Ishikawa (cell line): ENCODE results near the gene AIG1.

ENCODE experiments used
- CEBPB ChIP-seq: IDR thresholded peaks from 2 replicates; pipeline ENCODE4 v1.6.1; 2012
- CREB1 ChIP-seq: IDR thresholded peaks from 2 replicates; pipeline ENCODE4 v1.6.1; 2012; ENCODE audit warnings: low read depth
- EGR1 ChIP-seq: IDR thresholded peaks from 2 replicates; pipeline ENCODE4 v1.6.1; 2012
- EP300 ChIP-seq: IDR thresholded peaks from 2 replicates; pipeline ENCODE4 v1.6.1; 2012; ENCODE audit warnings: borderline replicate concordance
- FOXM1 ChIP-seq: IDR thresholded peaks from 2 replicates; pipeline ENCODE4 v1.6.1; 2012; ENCODE audit warnings: low read depth, borderline replicate concordance
- NFIC ChIP-seq: IDR thresholded peaks from 2 replicates; pipeline ENCODE4 v1.6.1; 2012
- RAD21 ChIP-seq: IDR thresholded peaks from 2 replicates; pipeline ENCODE4 v1.6.1; 2012; ENCODE audit warnings: low read depth
- TAF1 ChIP-seq: IDR thresholded peaks from 2 replicates; pipeline ENCODE4 v1.6.1; 2012; ENCODE audit warnings: low read depth, mild to moderate bottlenecking
- TCF12 ChIP-seq: IDR thresholded peaks from 2 replicates; pipeline ENCODE4 v1.6.1; 2012; ENCODE audit warnings: low read depth
- TEAD4 ChIP-seq: IDR thresholded peaks from 2 replicates; pipeline ENCODE4 v1.6.1; 2012
- YY1 ChIP-seq: IDR thresholded peaks from 2 replicates; pipeline ENCODE4 v1.6.1; 2012; ENCODE audit warnings: low read depth
- ZBTB7A ChIP-seq: IDR thresholded peaks from 2 replicates; pipeline ENCODE4 v1.6.1; 2012; ENCODE audit warnings: low read depth
- TF ChIP-seq, protein P1 (sequence below): IDR thresholded peaks from 2 replicates; pipeline ENCODE4 v1.6.1; 2012
- TF ChIP-seq, protein P2 (sequence below): IDR thresholded peaks from 2 replicates; pipeline ENCODE4 v1.6.1; 2012; ENCODE audit warnings: low read depth, mild to moderate bottlenecking
- TF ChIP-seq, protein P3 (sequence below): IDR thresholded peaks from 2 replicates; pipeline ENCODE4 v1.6.1; 2012

The AIG1 gene

DNA sequence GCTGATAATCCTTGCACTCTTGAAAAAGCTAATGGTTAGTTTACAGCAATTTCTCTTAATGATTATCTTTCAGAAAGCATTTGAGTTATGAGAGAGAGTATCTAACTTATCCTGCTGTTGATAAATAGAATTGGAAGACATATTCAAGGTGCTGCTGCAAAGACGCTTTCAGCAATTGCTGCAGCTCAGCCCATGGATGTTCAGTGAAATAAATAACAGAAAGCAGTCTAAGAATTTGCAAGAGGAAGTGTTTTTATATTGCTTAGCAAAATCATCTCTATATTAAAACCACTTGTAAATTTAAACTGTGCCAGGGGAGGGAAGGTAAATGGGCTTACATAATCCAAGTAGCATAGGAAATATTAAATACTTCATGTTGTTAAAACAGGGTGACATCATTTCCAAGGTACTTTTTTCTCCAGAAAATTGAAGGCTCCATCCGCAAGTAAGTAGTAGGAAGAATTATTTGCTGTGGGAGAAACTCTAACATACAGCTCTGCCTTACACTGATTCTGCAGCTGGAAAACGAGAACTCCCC, 201.3 kb downstream of the AIG1 start:
- TF ChIP-seq TEAD4 (no peak), YY1 (no peak), EGR1 (no peak), ZBTB7A (no peak), CREB1 (no peak), CEBPB (no peak), FOXM1 (no peak), RAD21 (no peak), TAF1 (no peak), NFIC (no peak), TCF12 (no peak), EP300 (no peak)
- TF ChIP-seq, protein P1, sequence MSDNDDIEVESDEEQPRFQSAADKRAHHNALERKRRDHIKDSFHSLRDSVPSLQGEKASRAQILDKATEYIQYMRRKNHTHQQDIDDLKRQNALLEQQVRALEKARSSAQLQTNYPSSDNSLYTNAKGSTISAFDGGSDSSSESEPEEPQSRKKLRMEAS, result no peak
- TF ChIP-seq, protein P2, sequence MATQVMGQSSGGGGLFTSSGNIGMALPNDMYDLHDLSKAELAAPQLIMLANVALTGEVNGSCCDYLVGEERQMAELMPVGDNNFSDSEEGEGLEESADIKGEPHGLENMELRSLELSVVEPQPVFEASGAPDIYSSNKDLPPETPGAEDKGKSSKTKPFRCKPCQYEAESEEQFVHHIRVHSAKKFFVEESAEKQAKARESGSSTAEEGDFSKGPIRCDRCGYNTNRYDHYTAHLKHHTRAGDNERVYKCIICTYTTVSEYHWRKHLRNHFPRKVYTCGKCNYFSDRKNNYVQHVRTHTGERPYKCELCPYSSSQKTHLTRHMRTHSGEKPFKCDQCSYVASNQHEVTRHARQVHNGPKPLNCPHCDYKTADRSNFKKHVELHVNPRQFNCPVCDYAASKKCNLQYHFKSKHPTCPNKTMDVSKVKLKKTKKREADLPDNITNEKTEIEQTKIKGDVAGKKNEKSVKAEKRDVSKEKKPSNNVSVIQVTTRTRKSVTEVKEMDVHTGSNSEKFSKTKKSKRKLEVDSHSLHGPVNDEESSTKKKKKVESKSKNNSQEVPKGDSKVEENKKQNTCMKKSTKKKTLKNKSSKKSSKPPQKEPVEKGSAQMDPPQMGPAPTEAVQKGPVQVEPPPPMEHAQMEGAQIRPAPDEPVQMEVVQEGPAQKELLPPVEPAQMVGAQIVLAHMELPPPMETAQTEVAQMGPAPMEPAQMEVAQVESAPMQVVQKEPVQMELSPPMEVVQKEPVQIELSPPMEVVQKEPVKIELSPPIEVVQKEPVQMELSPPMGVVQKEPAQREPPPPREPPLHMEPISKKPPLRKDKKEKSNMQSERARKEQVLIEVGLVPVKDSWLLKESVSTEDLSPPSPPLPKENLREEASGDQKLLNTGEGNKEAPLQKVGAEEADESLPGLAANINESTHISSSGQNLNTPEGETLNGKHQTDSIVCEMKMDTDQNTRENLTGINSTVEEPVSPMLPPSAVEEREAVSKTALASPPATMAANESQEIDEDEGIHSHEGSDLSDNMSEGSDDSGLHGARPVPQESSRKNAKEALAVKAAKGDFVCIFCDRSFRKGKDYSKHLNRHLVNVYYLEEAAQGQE, result no peak
- TF ChIP-seq, protein P3, sequence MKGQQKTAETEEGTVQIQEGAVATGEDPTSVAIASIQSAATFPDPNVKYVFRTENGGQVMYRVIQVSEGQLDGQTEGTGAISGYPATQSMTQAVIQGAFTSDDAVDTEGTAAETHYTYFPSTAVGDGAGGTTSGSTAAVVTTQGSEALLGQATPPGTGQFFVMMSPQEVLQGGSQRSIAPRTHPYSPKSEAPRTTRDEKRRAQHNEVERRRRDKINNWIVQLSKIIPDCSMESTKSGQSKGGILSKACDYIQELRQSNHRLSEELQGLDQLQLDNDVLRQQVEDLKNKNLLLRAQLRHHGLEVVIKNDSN, result no peak

DNA sequence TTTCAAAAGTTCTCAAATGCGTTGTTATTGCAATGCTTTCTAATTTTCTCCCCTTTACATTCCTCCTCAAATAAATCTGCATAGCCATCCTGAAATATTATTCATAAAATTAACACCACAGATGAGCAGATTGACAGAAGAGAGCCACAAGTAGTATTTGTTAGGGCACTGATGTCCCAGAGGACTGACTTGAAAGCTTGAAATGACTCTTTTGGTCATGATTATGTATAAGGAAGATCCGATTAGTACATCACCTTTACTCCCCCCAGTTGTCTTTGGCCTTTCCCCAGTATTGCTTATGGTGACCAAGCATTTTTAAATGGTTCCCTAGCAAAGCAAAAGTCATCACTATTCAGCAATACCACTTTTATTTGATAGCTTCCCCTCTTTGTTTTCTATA, 202.2 kb downstream of the AIG1 start:
- no peak for TF ChIP-seq EP300
- TF ChIP-seq, protein P1, result no peak
- no peak for TF ChIP-seq RAD21
- TF ChIP-seq YY1, result no peak
- TF ChIP-seq FOXM1, result no peak
- TF ChIP-seq ZBTB7A, result no peak
- no peak for TF ChIP-seq TAF1
- TF ChIP-seq, protein P2, result no peak
- TF ChIP-seq, protein P3, result no peak
- no peak for TF ChIP-seq TEAD4
- no peak for TF ChIP-seq EGR1
- no peak for TF ChIP-seq CEBPB
- no peak for TF ChIP-seq CREB1
- TF ChIP-seq TCF12, result no peak
- TF ChIP-seq NFIC, result no peak

DNA sequence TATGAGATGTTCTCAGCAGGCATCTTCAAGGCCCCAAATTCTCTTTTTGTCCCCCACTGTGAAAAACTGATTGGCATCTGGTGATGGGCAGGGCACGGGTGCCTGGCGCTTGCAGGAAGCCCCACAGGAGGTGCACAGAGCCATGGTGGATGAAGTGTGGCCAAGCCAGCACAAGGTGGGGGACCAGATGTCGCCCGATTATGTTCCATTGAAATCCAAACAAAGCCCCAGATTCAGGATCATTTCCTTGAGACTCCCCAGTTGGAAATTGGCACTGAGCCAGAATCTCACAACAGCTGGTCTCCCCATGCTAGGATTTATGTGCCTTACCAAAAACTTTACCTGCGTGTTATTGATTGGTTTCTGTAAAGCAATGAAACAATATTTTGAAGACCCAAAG, 203.7 kb downstream of the AIG1 start:
- TF ChIP-seq CEBPB, result no peak
- peak; percentile 78 for TF ChIP-seq NFIC

DNA sequence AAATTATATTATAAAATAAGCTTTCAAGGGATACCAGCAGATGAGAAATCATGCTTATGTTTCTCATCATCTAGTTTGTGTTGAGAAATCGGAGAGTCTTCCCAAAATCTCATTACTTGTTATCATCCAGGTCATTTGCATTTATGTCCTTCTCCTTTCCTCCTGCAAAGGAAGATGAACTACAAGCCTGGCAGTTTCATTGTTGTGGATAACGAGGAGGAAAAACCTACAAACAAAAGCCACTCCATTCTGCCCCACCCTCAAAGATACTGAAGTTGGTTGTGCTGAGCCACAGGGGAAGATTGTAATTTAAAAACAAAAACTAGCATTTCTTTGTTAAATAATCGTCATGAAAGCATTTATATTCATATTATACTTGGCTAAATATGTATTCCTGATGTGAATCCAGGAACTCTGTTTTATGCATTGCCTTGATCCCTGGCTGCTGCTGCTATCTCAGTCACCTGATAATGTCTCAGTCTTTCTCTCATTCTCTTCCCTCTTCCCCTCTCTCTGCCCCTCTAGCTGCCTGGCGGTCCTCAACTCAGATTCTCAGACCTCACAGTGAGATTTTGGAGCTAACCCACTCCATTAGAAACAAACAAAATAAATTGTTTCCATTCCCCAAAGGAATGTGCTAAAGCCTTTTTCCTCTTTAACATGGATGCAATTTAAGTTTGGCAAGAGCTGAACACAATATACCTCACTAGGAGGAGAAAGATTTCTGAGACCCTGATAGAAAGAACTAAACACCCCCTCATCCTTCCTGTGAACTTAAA, 204.5 kb downstream of the AIG1 start:
- TF ChIP-seq TAF1, result no peak
- no peak for TF ChIP-seq CREB1
- TF ChIP-seq, protein P1, result no peak
- TF ChIP-seq RAD21, result no peak
- TF ChIP-seq, protein P3, result no peak
- TF ChIP-seq, protein P2, result no peak
- no peak for TF ChIP-seq NFIC
- no peak for TF ChIP-seq EP300
- no peak for TF ChIP-seq TEAD4
- no peak for TF ChIP-seq EGR1
- no peak for TF ChIP-seq YY1
- no peak for TF ChIP-seq FOXM1
- TF ChIP-seq CEBPB, result no peak
- no peak for TF ChIP-seq ZBTB7A
- no peak for TF ChIP-seq TCF12
